ENCODE measurements around the gene MSI2.

GRCh38 chr17:57631871-57632270 lies 375.5 kb downstream of the MSI2 start:
- TF ChIP-seq CTCF (IDR thresholded peaks at IDR 0.05) (no peak), EZH2 (IDR thresholded peaks at IDR 0.05; ENCODE audit: borderline replicate concordance, insufficient read depth, low read depth, low read length, poor library complexity, severe bottlenecking) (no peak)

Data from B cell (primary cell).